Osteoblast (primary cell): ENCODE measurements around the gene CTCFL. TPM values are rescaled to one million over a fixed set of nuclear protein-coding genes. Genes with fewer than 3 reads are reported as not detected.

Experiments
- DNase-seq: peaks from one replicate; pipeline ENCODE4 v3.0.0; 2011; ENCODE audit warnings: low spot score, mixed read lengths; ENCODE audit not compliant: insufficient read length; ENCODE audit errors: missing footprints
- H2AFZ ChIP-seq: 2 replicates; pipeline ENCODE4 v1.6.0; 2011; ENCODE audit warnings: mild to moderate bottlenecking, low read length
- H3K27ac ChIP-seq: 2 replicates; pipeline ENCODE4 v1.5.1; 2011; ENCODE audit warnings: mild to moderate bottlenecking, low read depth, low read length, moderate library complexity
- H3K27me3 ChIP-seq: 2 replicates; pipeline ENCODE4 v1.6.0; 2012; ENCODE audit warnings: mild to moderate bottlenecking, control low read depth, inconsistent platforms, low read length, moderate library complexity; ENCODE audit not compliant: insufficient read depth
- H3K36me3 ChIP-seq: 2 replicates; pipeline ENCODE4 v1.5.1; 2011; ENCODE audit warnings: mild to moderate bottlenecking, low read length, control low read depth, moderate library complexity; ENCODE audit not compliant: insufficient read depth
- H3K4me1 ChIP-seq: 2 replicates; pipeline ENCODE4 v1.5.1; 2011; ENCODE audit warnings: mild to moderate bottlenecking, low read length, control low read depth, moderate library complexity; ENCODE audit not compliant: insufficient read depth
- H3K4me2 ChIP-seq: 2 replicates; pipeline ENCODE4 v1.6.0; 2011; ENCODE audit warnings: mild to moderate bottlenecking, low read length; ENCODE audit not compliant: insufficient read depth
- H3K4me3 ChIP-seq: fragments of 200-600 bp; sonication (generic); 3 replicates; pipeline ENCODE4 v1.5.1; 2012; ENCODE audit warnings: mild to moderate bottlenecking, low read length, inconsistent platforms; ENCODE audit not compliant: insufficient read depth
- H3K79me2 ChIP-seq: 2 replicates; pipeline ENCODE4 v1.6.0; 2012; ENCODE audit warnings: mild to moderate bottlenecking, low read length, control low read depth, inconsistent platforms; ENCODE audit not compliant: insufficient read depth
- H3K9me3 ChIP-seq: 2 replicates; pipeline ENCODE4 v1.5.1; 2011; ENCODE audit warnings: low read depth, low read length, control low read depth
- H4K20me1 ChIP-seq: 2 replicates; pipeline ENCODE4 v1.6.0; 2012; ENCODE audit warnings: mild to moderate bottlenecking, low read length, control low read depth; ENCODE audit not compliant: insufficient read depth
- CTCF ChIP-seq: IDR thresholded peaks from 2 replicates; pipeline ENCODE4 v1.5.1; 2011; ENCODE audit warnings: mild to moderate bottlenecking, low read depth, low read length, moderate library complexity; ENCODE audit errors: extremely low read depth
- total RNA-seq: library from RNA; depleted of rRNA; stranded (reverse); fragments of >200 nt; gene quantifications from 2 replicates; pipeline ENCODE4 v1.2.3, GENCODE V29; 2012

CTCFL gene
- total RNA-seq, 1 donor: not detected

GRCh38 chr20:57498425-57499400, 26.2 kb downstream of the CTCFL start:
- DNase-seq: no peak
- Histone ChIP-seq H4K20me1 (no peaks in the 10 kb centered on the region), H3K9me3 (no peaks in the 10 kb centered on the region), H3K27me3 (peaks cover 7% of the 10 kb centered on the region), H3K27ac (no peak overlapping the region), H3K4me1 (peaks cover 3% of the 10 kb centered on the region), H3K4me3 (no peak overlapping the region), H3K36me3 (no peaks in the 10 kb centered on the region), H2AFZ (no peak overlapping the region), H3K4me2 (no peak overlapping the region), H3K79me2 (no peaks in the 10 kb centered on the region)
- TF ChIP-seq CTCF: peak; percentile 32

GRCh38 chr20:57496592-57496991, 28.3 kb downstream of the CTCFL start:
- Histone ChIP-seq H3K36me3 (no peaks in the 10 kb centered on the region), H3K27ac (no peak overlapping the region), H3K4me2 (no peak overlapping the region), H3K79me2 (no peaks in the 10 kb centered on the region), H3K9me3 (no peaks in the 10 kb centered on the region), H3K4me1 (peaks cover 3% of the 10 kb centered on the region), H2AFZ (no peak overlapping the region), H4K20me1 (no peaks in the 10 kb centered on the region), H3K4me3 (no peak overlapping the region), H3K27me3 (peaks cover 9% of the 10 kb centered on the region)
- DNase-seq: no peak
- no peak for TF ChIP-seq CTCF

- Histone ChIP-seq H2AFZ (no peak overlapping the region), H4K20me1 (no peaks in the 10 kb centered on the region), H3K4me1 (peaks cover 3% of the 10 kb centered on the region), H3K27me3 (peaks cover 9% of the 10 kb centered on the region), H3K4me2 (no peak overlapping the region), H3K27ac (no peak overlapping the region), H3K36me3 (no peaks in the 10 kb centered on the region), H3K9me3 (no peaks in the 10 kb centered on the region), H3K4me3 (no peak overlapping the region), H3K79me2 (no peaks in the 10 kb centered on the region)
- TF ChIP-seq CTCF: no peak
- no peak for DNase-seq
Observed at GRCh38 chr20:57495978-57496377, 29.0 kb downstream of the CTCFL start.

GRCh38 chr20:57493091-57493615, 31.8 kb downstream of the CTCFL start:
- no peak overlapping the region for H3K4me2 ChIP-seq
- H3K79me2 ChIP-seq: no peaks in the 10 kb centered on the region
- H3K4me1 ChIP-seq: peaks cover 3% of the 10 kb centered on the region
- H2AFZ ChIP-seq: no peak overlapping the region
- H3K36me3 ChIP-seq: no peaks in the 10 kb centered on the region
- DNase-seq: no peak
- H3K4me3 ChIP-seq: no peak overlapping the region
- no peaks in the 10 kb centered on the region for H4K20me1 ChIP-seq
- TF ChIP-seq CTCF: no peak
- no peaks in the 10 kb centered on the region for H3K9me3 ChIP-seq
- H3K27me3 ChIP-seq: peaks cover 7% of the 10 kb centered on the region
- H3K27ac ChIP-seq: no peak overlapping the region
